Mucosa of descending colon (tissue), 3 donors: ENCODE results near the gene NHEJ1. TPM values are rescaled to one million over a fixed set of nuclear protein-coding genes. Genes with fewer than 3 reads are reported as not detected.

ENCODE experiments used
- ATAC-seq: fragments of 200-7000 bp; cut with Tn5 transposase; one replicate; pipeline ENCODE4 v1.9.1; 2020; ENCODE audit warnings: mild to moderate bottlenecking, moderate library complexity
- DNase-seq, 3 donors: peaks; one replicate each; pipeline ENCODE4 v3.0.0-alpha.2; 2020
- H3K36me3 ChIP-seq: fragments of 200-600 bp; one replicate; pipeline ENCODE4 v1.8.0; 2021; ENCODE audit warnings: low read depth, mild to moderate bottlenecking
- H3K4me1 ChIP-seq: fragments of 200-600 bp; one replicate; pipeline ENCODE4 v1.8.0; 2021; ENCODE audit warnings: low read depth, mild to moderate bottlenecking
- H3K4me3 ChIP-seq: fragments of 200-600 bp; one replicate; pipeline ENCODE4 v1.8.0; 2021; ENCODE audit warnings: mild to moderate bottlenecking
- H3K9me3 ChIP-seq: fragments of 200-600 bp; one replicate; pipeline ENCODE4 v1.8.0; 2021; ENCODE audit warnings: mild to moderate bottlenecking
- intact Hi-C, 2 donors: fragments of 100-400 bp; cut with DNase I in 1 of 2; cut with micrococcal nuclease in 1 of 2; formaldehyde crosslinking; loops; one replicate each; pipeline versions ENCODE4 v1.11.0 to v1.11.1; 2022; cut with DNase I, micrococcal nuclease
- total RNA-seq, 3 donors: library from RNA; stranded (reverse); fragmentation: NEBNext Ultra II Directional in 2 of 3; extraction: Animal tissue kit (Norgen Biotek cat#: 25700) in 2 of 3; gene quantifications; one replicate each; pipeline versions ENCODE4 v1.2.1 to v1.2.4, GENCODE V29; 2021 to 2023
- TF ChIP-seq, protein P1 (sequence below): fragments of 200-600 bp; IDR thresholded peaks from one replicate; pipeline ENCODE4 v1.8.0; 2022; ENCODE audit warnings: antibody characterized with exemption, mild to moderate bottlenecking
- donor health status: DM: no; HTN: no; CAD: no; lungs with moderate emphysema.
- donor health status: DM: no; HTN: no; CAD: no.
- donor health status: DM: no; HTN: yes; CAD: no.

The NHEJ1 gene
- total RNA-seq, 3 donors from 2014 or later, result 31.9 to 63.6 (median 41.7) TPM

DNA sequence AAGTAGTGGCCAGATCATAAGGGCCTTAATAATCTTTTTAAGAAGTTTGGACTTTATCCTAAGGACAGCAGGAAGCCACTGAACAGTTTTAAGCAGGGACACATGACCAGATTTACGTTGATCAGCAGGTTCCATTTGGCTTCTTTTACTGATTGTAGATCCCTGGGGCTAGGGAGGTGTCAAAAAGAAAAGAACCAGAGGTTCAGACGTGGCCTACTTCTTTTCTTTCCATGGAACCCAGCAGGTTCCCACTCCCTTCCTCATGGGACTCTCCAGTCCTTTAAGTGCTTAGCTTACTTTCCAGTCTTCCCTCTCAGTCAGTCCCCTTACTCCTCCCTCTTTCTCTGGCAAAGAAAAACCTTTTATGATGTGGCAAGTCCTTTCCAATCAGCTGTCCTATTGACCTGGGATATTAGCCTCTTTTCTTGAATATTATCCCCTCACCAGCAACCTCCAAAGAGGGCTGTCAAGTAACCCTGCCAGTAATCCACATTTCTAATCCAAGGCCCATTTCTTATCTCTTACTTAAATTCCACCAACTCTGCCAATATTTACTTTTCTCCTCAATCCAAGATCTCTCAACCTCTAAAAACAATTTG, 33.5 kb downstream of the NHEJ1 start:
- H3K4me1 ChIP-seq, result peaks cover 27% of the 10 kb centered on the region
- ATAC-seq, result no peak

DNA sequence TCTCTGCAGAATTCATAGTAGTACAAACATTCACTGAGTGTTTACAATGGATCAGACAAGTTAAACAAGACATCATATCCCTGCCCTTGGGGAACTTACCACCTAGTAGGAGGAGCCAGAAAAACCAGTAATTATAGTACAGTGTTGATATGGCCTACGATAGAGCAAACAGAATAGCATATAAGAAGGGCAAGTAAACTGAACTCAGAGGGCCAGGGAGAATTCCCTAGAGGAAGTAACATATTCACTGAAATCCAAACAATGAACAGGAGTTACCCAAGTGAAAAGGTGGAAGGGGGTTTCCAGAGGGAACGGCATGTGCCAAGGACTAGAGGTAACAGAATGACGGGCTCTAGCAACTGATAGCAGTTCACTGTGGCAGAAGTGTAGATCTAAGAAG, 34.1 kb downstream of the NHEJ1 start:
- peak; percentile 66 for ATAC-seq
- Histone ChIP-seq H3K36me3 (no peaks in the 10 kb centered on the region), H3K4me1 (peaks cover 30% of the 10 kb centered on the region), H3K9me3 (no peaks in the 10 kb centered on the region), H3K4me3 (no peak overlapping the region)
- TF ChIP-seq, protein P1, sequence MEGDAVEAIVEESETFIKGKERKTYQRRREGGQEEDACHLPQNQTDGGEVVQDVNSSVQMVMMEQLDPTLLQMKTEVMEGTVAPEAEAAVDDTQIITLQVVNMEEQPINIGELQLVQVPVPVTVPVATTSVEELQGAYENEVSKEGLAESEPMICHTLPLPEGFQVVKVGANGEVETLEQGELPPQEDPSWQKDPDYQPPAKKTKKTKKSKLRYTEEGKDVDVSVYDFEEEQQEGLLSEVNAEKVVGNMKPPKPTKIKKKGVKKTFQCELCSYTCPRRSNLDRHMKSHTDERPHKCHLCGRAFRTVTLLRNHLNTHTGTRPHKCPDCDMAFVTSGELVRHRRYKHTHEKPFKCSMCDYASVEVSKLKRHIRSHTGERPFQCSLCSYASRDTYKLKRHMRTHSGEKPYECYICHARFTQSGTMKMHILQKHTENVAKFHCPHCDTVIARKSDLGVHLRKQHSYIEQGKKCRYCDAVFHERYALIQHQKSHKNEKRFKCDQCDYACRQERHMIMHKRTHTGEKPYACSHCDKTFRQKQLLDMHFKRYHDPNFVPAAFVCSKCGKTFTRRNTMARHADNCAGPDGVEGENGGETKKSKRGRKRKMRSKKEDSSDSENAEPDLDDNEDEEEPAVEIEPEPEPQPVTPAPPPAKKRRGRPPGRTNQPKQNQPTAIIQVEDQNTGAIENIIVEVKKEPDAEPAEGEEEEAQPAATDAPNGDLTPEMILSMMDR, result no peak
- DNase-seq, result peak in 1 of 3 donors; percentile 61
- intact Hi-C loops, result no loop called here

More for the DNA sequence above, 33.5 kb downstream of the NHEJ1 start:
- intact Hi-C loops, result no loop called here
- no peak for DNase-seq
- H3K4me3 ChIP-seq, result no peak overlapping the region
- H3K9me3 ChIP-seq, result no peaks in the 10 kb centered on the region
- TF ChIP-seq, protein P1, result no peak
- no peaks in the 10 kb centered on the region for H3K36me3 ChIP-seq

DNA sequence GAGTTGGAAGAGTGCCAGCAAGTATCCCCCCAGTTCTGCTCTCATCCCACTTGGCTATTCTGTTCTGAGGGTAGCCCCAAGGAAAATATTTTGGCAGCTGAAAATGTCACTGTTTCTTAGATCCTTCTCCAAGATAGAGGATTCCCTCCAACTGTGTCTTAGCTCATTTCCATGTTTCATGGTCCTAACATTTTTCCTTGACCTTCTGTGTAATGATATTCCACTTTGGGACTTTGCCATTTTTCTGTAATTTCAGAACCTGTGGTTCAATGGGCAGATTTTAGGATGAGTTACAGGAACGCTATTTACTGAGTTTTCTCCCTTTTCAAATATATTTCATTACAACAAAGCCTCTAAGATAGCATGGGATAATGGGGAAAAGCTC, 34.7 kb downstream of the NHEJ1 start:
- ATAC-seq (no peak), DNase-seq (no peak)
- TF ChIP-seq, protein P1, result no peak
- peaks cover 30% of the 10 kb centered on the region for H3K4me1 ChIP-seq
- H3K9me3 ChIP-seq, result no peaks in the 10 kb centered on the region
- intact Hi-C loops, result no loop called here
- H3K4me3 ChIP-seq, result no peak overlapping the region
- no peaks in the 10 kb centered on the region for H3K36me3 ChIP-seq

DNA sequence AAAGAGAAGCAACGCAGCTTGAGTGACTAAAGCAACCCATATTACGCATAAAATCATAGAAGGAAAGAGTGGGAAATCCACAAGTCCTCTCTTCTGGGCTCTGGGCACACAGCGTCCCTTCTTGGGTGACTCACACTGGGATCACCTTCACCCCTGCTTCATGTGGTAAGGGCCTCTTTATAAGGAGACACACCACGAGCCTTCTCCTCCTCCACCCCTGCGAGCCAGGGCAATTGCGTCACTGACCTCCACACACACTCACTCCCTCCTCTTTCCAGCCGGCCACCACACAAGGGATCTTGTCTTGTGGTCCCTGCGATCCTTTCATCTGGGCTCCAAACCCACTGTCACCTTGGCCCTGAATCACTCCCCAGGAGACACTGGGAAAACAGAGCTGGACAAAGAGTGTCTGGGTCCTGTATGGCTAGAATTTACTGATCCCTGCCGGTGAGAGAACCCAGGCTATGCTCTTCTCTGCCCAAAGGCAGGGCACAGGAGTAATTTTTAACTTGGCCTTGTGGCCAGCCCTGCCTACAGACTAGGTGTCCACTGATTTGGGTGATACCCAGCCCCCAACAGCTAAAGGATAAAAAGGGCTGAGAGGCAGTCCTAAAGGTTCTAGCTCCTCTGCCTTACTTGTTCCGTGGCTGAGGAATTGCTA, 35.3 kb downstream of the NHEJ1 start:
- H3K9me3 ChIP-seq, result no peaks in the 10 kb centered on the region
- H3K36me3 ChIP-seq, result no peaks in the 10 kb centered on the region
- DNase-seq (peak; percentile 77 to 88 (median 83)), ATAC-seq (peak; percentile 67)
- TF ChIP-seq, protein P1, result no peak
- peaks cover 30% of the 10 kb centered on the region for H3K4me1 ChIP-seq
- intact Hi-C loops, result no loop called here
- no peak overlapping the region for H3K4me3 ChIP-seq

DNA sequence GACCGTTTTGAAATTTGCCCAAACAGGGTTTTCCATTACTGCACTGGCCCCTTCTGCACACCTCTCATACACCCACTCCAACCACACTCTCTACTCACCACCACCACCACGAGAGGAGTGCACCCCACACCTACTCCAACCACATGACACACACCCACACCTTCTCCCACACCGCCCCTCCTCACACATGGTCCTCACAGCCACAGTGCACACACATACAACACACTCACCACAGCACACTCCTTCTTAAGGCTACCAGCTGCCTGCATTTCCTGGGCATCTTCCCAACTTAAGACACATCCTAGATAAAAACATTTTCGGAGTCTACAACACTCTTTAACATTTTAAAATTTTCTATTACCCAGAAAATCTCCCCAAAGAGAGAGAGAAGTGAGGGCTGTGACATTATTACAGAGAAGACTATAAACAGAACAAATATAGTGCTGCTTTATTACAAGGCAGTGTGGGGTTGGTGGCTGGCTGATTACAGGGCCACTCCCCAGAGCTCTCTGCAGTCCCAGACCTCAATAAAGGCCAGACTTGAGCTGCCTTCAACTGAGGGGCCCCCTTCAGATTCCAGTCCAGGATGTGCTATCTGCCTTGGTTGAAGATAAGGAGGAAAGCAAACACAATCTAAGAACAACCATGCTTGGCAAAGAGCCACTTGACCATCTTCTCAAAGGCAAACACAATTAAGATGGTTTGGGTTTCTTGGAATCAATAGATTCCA, 36.1 kb downstream of the NHEJ1 start:
- H3K9me3 ChIP-seq, result no peaks in the 10 kb centered on the region
- H3K36me3 ChIP-seq, result no peaks in the 10 kb centered on the region
- intact Hi-C loops, result no loop called here
- TF ChIP-seq, protein P1, result no peak
- peak; percentile 69 for ATAC-seq
- H3K4me1 ChIP-seq, result peaks cover 30% of the 10 kb centered on the region
- peak; percentile 68 to 85 (median 70) for DNase-seq
- H3K4me3 ChIP-seq, result no peak overlapping the region
